DOHH2 (cell line): Measurements from ENCODE around the gene PIP4K2A.

Experiments used
- H3F3A ChIP-seq: fragments of 200-600 bp; sonication (generic), shearing (Covaris generic); 2 replicates; pipeline ENCODE4 v1.6.0; 2016; ENCODE audit warnings: antibody characterized with exemption, mild to moderate bottlenecking; ENCODE audit not compliant: control insufficient read depth, insufficient read depth
- H3K27ac ChIP-seq: fragments of 200-600 bp; sonication (generic); 2 replicates; pipeline ENCODE4 v1.5.1; 2014; ENCODE audit warnings: low read depth, mild to moderate bottlenecking, low read length, moderate library complexity
- H3K27me3 ChIP-seq: fragments of 200-600 bp; sonication (generic); 2 replicates; pipeline ENCODE4 v1.6.1; 2014; ENCODE audit warnings: mild to moderate bottlenecking, low read length, mixed read lengths; ENCODE audit not compliant: control insufficient read depth
- H3K36me3 ChIP-seq: fragments of 200-600 bp; sonication (generic); 2 replicates; pipeline ENCODE4 v1.6.1; 2014; ENCODE audit warnings: mild to moderate bottlenecking, low read length, moderate library complexity, mixed read lengths; ENCODE audit not compliant: control insufficient read depth
- H3K4me1 ChIP-seq: fragments of 200-600 bp; sonication (generic); 2 replicates; pipeline ENCODE4 v1.6.1; 2014; ENCODE audit warnings: mild to moderate bottlenecking, low read length, mixed read lengths; ENCODE audit not compliant: control insufficient read depth
- H3K4me2 ChIP-seq: fragments of 200-600 bp; sonication (generic); 2 replicates; pipeline ENCODE4 v1.6.0; 2014; ENCODE audit warnings: mild to moderate bottlenecking, low read length, moderate library complexity
- H3K4me3 ChIP-seq: fragments of 200-600 bp; sonication (generic); 2 replicates; pipeline ENCODE4 v1.5.1; 2014; ENCODE audit warnings: mild to moderate bottlenecking, low read length, mixed read lengths
- H3K79me2 ChIP-seq: fragments of 200-600 bp; sonication (generic); 2 replicates; pipeline ENCODE4 v1.6.1; 2014; ENCODE audit warnings: mild to moderate bottlenecking, low read length, mixed read lengths; ENCODE audit not compliant: control insufficient read depth
- H3K9me2 ChIP-seq: fragments of 200-600 bp; sonication (generic); replicated peaks from 2 replicates; pipeline ENCODE4 v1.6.1; 2014; ENCODE audit warnings: mild to moderate bottlenecking, low read length, mixed read lengths; ENCODE audit not compliant: control insufficient read depth
- H3K9me3 ChIP-seq: fragments of 200-600 bp; sonication (generic); 2 replicates; pipeline ENCODE4 v1.6.1; 2014; ENCODE audit warnings: antibody characterized with exemption, low read length, mixed read lengths; ENCODE audit not compliant: control insufficient read depth, insufficient read depth
- H4K20me1 ChIP-seq: fragments of 200-600 bp; sonication (generic); 2 replicates; pipeline ENCODE4 v1.6.0; 2014; ENCODE audit warnings: low read depth, mild to moderate bottlenecking, antibody characterized with exemption, low read length, moderate library complexity; ENCODE audit not compliant: control insufficient read depth, insufficient read depth
- CTCF ChIP-seq: fragments of 200-600 bp; sonication (generic); IDR thresholded peaks from one replicate; pipeline ENCODE4 v1.5.1; 2014; ENCODE audit warnings: antibody characterized with exemption, mild to moderate bottlenecking, low read depth, low read length; ENCODE audit not compliant: poor library complexity, severe bottlenecking
- EZH2phosphoT487 ChIP-seq: fragments of 200-600 bp; sonication (generic); IDR thresholded peaks from 2 replicates; pipeline ENCODE4 v1.6.1; 2017; ENCODE audit warnings: borderline replicate concordance, mild to moderate bottlenecking, antibody characterized with exemption, low read length, moderate library complexity, mixed read lengths

The PIP4K2A gene

DNA sequence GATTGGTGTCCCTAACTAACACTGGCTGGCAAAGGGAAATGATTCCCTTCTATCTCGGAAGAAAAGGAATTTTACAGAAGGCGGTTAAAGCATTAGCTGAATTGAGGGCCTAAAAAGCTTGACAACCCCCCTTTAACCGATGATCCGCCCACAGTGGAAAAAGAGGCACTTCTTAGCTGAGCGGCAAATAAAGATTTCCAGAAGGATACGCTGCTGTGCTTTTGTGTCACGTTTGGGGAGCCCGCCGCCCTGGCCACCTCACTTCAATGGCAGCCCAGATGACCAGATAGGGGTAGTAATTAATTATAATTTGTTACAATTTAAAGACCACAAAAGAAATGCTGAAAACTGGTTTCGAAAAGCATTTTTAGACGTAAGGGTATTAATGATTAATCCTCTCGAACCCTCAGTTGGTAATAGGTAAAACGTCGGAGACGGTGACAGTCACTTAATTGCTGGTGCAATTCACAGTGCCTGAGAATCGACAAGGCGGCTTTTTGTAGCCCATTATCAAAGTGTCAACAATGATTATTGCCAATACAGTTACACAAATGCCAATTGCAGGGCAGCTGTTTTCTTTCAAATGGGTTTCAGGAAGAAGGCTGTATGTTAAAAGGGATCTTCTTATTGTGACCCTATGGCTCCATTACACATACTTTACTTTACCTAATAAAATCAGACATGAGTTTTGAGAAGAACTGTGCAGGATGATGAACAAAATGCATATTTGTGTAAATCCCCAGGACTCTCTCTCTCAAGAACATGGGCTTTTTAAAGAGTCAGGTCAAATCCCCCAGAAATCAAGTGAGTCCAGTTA, 154.1 kb downstream of the PIP4K2A start:
- H3K4me3 ChIP-seq: no peak overlapping the region
- H3K36me3 ChIP-seq: peaks cover 4% of the 10 kb centered on the region; the same call in 1 of the 2 replicates
- no peak overlapping the region for H3K27ac ChIP-seq

GRCh38 chr10:22557321-22557720, 157.1 kb downstream of the PIP4K2A start:
- Histone ChIP-seq H3K4me2 (no peak overlapping the region), H3K36me3 (no peaks in the 10 kb centered on the region), H3K9me2 (no peaks in the 10 kb centered on the region), H3K27ac (no peak overlapping the region), H3K79me2 (no peaks in the 10 kb centered on the region), H3K9me3 (no peaks in the 10 kb centered on the region), H4K20me1 (no peaks in the 10 kb centered on the region; the same call in 1 of the 2 replicates), H3F3A (no peaks in the 10 kb centered on the region), H3K27me3 (no peaks in the 10 kb centered on the region), H3K4me1 (no peaks in the 10 kb centered on the region), H3K4me3 (no peak overlapping the region)
- no peak for TF ChIP-seq CTCF
- no peak for TF ChIP-seq EZH2phosphoT487

More for the DNA sequence above, 154.1 kb downstream of the PIP4K2A start:
- Histone ChIP-seq H3K79me2 (no peaks in the 10 kb centered on the region), H3K9me3 (no peaks in the 10 kb centered on the region), H3K9me2 (no peaks in the 10 kb centered on the region), H3F3A (no peaks in the 10 kb centered on the region), H3K4me1 (no peaks in the 10 kb centered on the region), H4K20me1 (no peaks in the 10 kb centered on the region; the same call in 1 of the 2 replicates), H3K4me2 (no peak overlapping the region), H3K27me3 (no peaks in the 10 kb centered on the region)
- TF ChIP-seq CTCF (no peak), EZH2phosphoT487 (no peak)

GRCh38 chr10:22556774-22557173, 157.6 kb downstream of the PIP4K2A start:
- Histone ChIP-seq H3K4me2 (no peak overlapping the region), H4K20me1 (no peaks in the 10 kb centered on the region; the same call in 1 of the 2 replicates), H3F3A (0 out of 2 replicates have a peak, but pooled peaks cover 5% of the 10 kb centered on the region), H3K79me2 (no peaks in the 10 kb centered on the region), H3K9me2 (no peaks in the 10 kb centered on the region), H3K27ac (no peak overlapping the region), H3K36me3 (no peaks in the 10 kb centered on the region; the same call in 1 of the 2 replicates), H3K9me3 (no peaks in the 10 kb centered on the region), H3K4me1 (0 out of 2 replicates have a peak, but pooled peaks cover 1% of the 10 kb centered on the region), H3K4me3 (no peak overlapping the region), H3K27me3 (no peaks in the 10 kb centered on the region)
- TF ChIP-seq EZH2phosphoT487 (no peak), CTCF (no peak)
